IMR-90 (cell line): Measurements from ENCODE around the gene PCID2. TPM values are rescaled to one million over a fixed set of nuclear protein-coding genes. Genes with fewer than 3 reads are reported as not detected.

ENCODE experiments used
- ATAC-seq: fragments of 200-7000 bp; cut with Tn5 transposase; 2 replicates; pipeline ENCODE4 v1.9.1; 2020; ENCODE audit warnings: low read depth, mild to moderate bottlenecking, moderate library complexity
- BruUV-seq: library from RNA; stranded (reverse); fragments of 400-500 nt; replicated peaks from 2 replicates; lab custom pipeline; 2021; lab: Mats Ljungman, UMichigan
- CTCF ChIA-PET: fragments of 300-600 bp; formaldehyde crosslinking; extraction: SDS; loops from one replicate; lab custom pipeline; 2021; ENCODE audit warnings: antibody characterized with exemption; lab: Yijun Ruan, JAX
- POLR2A ChIA-PET: fragments of 300-600 bp; sonication (Branson Sonifier 250); formaldehyde crosslinking; loops from one replicate; lab custom pipeline; 2022; ENCODE audit warnings: antibody characterized with exemption; ENCODE audit not compliant: unreplicated experiment; lab: Charles Lee
- DNase-seq: peaks from one replicate; pipeline ENCODE4 v3.0.0; 2013
- H2AFZ ChIP-seq: replicated peaks from 2 replicates; pipeline ENCODE3; 2013; ENCODE audit warnings: low read length, mild to moderate bottlenecking; ENCODE audit not compliant: poor library complexity
- H2AK5ac ChIP-seq: 2 replicates; pipeline ENCODE4 v1.6.1; 2013; ENCODE audit warnings: low read depth, low read length, inconsistent platforms
- H2AK9ac ChIP-seq: replicated peaks from 2 replicates; pipeline ENCODE3; 2013; ENCODE audit warnings: mild to moderate bottlenecking, low read depth, low read length, moderate library complexity; ENCODE audit not compliant: poor library complexity
- H2BK120ac ChIP-seq: 2 replicates; pipeline ENCODE4 v1.6.1; 2013; ENCODE audit warnings: low read depth, low read length, inconsistent platforms
- H2BK15ac ChIP-seq: 3 replicates; pipeline ENCODE4 v1.6.1; 2013; ENCODE audit warnings: low read depth, low read length, inconsistent platforms
- H2BK20ac ChIP-seq: 2 replicates; pipeline ENCODE4 v1.6.1; 2013; ENCODE audit warnings: low read depth, mild to moderate bottlenecking, inconsistent platforms, low read length, moderate library complexity
- H2BK5ac ChIP-seq: 2 replicates; pipeline ENCODE4 v1.6.1; 2013; ENCODE audit warnings: mild to moderate bottlenecking, low read depth, low read length, inconsistent platforms; ENCODE audit not compliant: poor library complexity, severe bottlenecking
- H3K14ac ChIP-seq: replicated peaks from 2 replicates; pipeline ENCODE4 v1.6.1; 2013; ENCODE audit warnings: low read depth, low read length, inconsistent platforms
- H3K18ac ChIP-seq: 2 replicates; pipeline ENCODE4 v1.6.1; 2013; ENCODE audit warnings: low read depth, low read length, control low read depth
- H3K23ac ChIP-seq: 2 replicates; pipeline ENCODE4 v1.6.1; 2013; ENCODE audit warnings: low read depth, low read length, inconsistent platforms
- H3K27ac ChIP-seq: 2 replicates; pipeline ENCODE4 v1.5.1; 2013; ENCODE audit warnings: mild to moderate bottlenecking, control low read depth, low read length; ENCODE audit not compliant: insufficient read depth
- H3K27me3 ChIP-seq: 2 replicates; pipeline ENCODE4 v1.6.1; 2013; ENCODE audit warnings: low read length; ENCODE audit not compliant: control insufficient read depth, insufficient read depth
- H3K36me3 ChIP-seq: 2 replicates; pipeline ENCODE4 v1.6.1; 2013; ENCODE audit warnings: low read length, mixed read lengths; ENCODE audit not compliant: control insufficient read depth, insufficient read depth
- H3K4ac ChIP-seq: 2 replicates; pipeline ENCODE4 v1.6.1; 2013; ENCODE audit warnings: low read depth, low read length, inconsistent platforms
- H3K4me1 ChIP-seq: 2 replicates; pipeline ENCODE4 v1.6.1; 2013; ENCODE audit warnings: low read length, mixed read lengths; ENCODE audit not compliant: control insufficient read depth, insufficient read depth
- H3K4me2 ChIP-seq: 2 replicates; pipeline ENCODE4 v1.6.1; 2013; ENCODE audit warnings: low read depth, mild to moderate bottlenecking, control low read depth, low read length, moderate library complexity
- H3K4me3 ChIP-seq: 2 replicates; pipeline ENCODE4 v1.5.1; 2013; ENCODE audit warnings: low read depth, mild to moderate bottlenecking, control low read depth, low read length, moderate library complexity; ENCODE audit not compliant: insufficient read depth
- H3K56ac ChIP-seq: 2 replicates; pipeline ENCODE4 v1.6.1; 2013; ENCODE audit warnings: low read length, inconsistent platforms; ENCODE audit not compliant: insufficient read depth; ENCODE audit errors: extremely low read depth
- H3K79me1 ChIP-seq, 2 experiments: 2 replicates each; pipeline ENCODE4 v1.6.1; 2013; ENCODE audit warnings: low read length in 2 of 2, inconsistent platforms in 1 of 2, low read depth in 1 of 2
- H3K9ac ChIP-seq: 2 replicates; pipeline ENCODE4 v1.6.1; 2013; ENCODE audit warnings: low read depth, low read length, control low read depth
- H3K9me1 ChIP-seq: 2 replicates; pipeline ENCODE4 v1.6.1; 2013; ENCODE audit warnings: low read length, inconsistent platforms; ENCODE audit not compliant: insufficient read depth
- H3K9me3 ChIP-seq: 2 replicates; pipeline ENCODE4 v1.6.1; 2013; ENCODE audit warnings: low read length; ENCODE audit not compliant: control insufficient read depth, insufficient read depth
- H4K20me1 ChIP-seq: 2 replicates; pipeline ENCODE4 v1.6.1; 2013; ENCODE audit warnings: low read length, inconsistent platforms; ENCODE audit not compliant: insufficient read depth
- H4K5ac ChIP-seq: 2 replicates; pipeline ENCODE4 v1.6.1; 2013; ENCODE audit warnings: mild to moderate bottlenecking, low read depth, low read length, control low read depth
- H4K8ac ChIP-seq, 2 experiments: 2 replicates each; pipeline ENCODE4 v1.6.1; 2013; ENCODE audit warnings: low read depth in 2 of 2, low read length in 2 of 2, control low read depth in 1 of 2, inconsistent platforms in 1 of 2
- H4K91ac ChIP-seq: 2 replicates; pipeline ENCODE4 v1.6.1; 2013; ENCODE audit warnings: low read depth, low read length, inconsistent platforms; ENCODE audit not compliant: insufficient read depth
- CHD1 ChIP-seq: IDR thresholded peaks from 2 replicates; pipeline ENCODE4 v1.6.1; 2012; ENCODE audit warnings: low read depth, low read length, improper control_type of control experiment
- MXI1 ChIP-seq: IDR thresholded peaks from 2 replicates; pipeline ENCODE4 v1.6.1; 2012; ENCODE audit warnings: low read depth, mild to moderate bottlenecking, low read length, moderate library complexity, borderline replicate concordance
- NFE2L2 ChIP-seq: fragments of 150-350 bp; IDR thresholded peaks from 2 replicates; pipeline ENCODE4 v1.6.1; 2016; ENCODE audit warnings: low read depth, mild to moderate bottlenecking, low read length
- WGBS, 2 experiments: methylation state at CpG; one replicate each; pipeline versions ENCODE4 v1.1.5 to v1.1.7; 2013; ENCODE audit warnings: missing lambda C conversion rate in 2 of 2; ENCODE audit not compliant: insufficient read length in 1 of 2; ENCODE audit errors: extremely low coverage in 2 of 2; 5-methylcytosine and 5-hydroxymethylcytosine counted together
- dilution Hi-C: fragments of 300-500 bp; cut with HindIII; formaldehyde crosslinking; loops from one replicate; pipeline ENCODE4 v1.14.3; 2018; ENCODE audit warnings: low sequenced_read_pairs; ENCODE audit not compliant: unreplicated experiment
- in situ Hi-C: fragments of 300-500 bp; cut with MboI; formaldehyde crosslinking; loops from 3 replicates; pipeline ENCODE4 v1.14.3; 2019; ENCODE audit warnings: low sequenced_read_pairs, inconsistent platforms, mixed read lengths
- intact Hi-C: fragments of 100-400 bp; cut with micrococcal nuclease; formaldehyde crosslinking; loops from 2 replicates; pipeline ENCODE4 v1.10.0; 2022
- polyA plus RNA-seq, 3 experiments: library from polyadenylated mRNA; depleted of rRNA; stranded (reverse); fragments of >200 nt; gene quantifications; 2 replicates each; pipeline ENCODE4 v1.2.3, GENCODE V29; 2012; ENCODE audit warnings: low replicate concordance in 1 of 3
- total RNA-seq: library from RNA; depleted of rRNA; stranded (reverse); fragments of >200 nt; gene quantifications from 2 replicates; pipeline ENCODE4 v1.2.3, GENCODE V29; 2012

Gene PCID2
- total and polyA plus RNA-seq, 2 of the 4 experiments (the other 2 are of a cell fraction) = 83.5 to 90.9 TPM

- Histone ChIP-seq H4K5ac (peak overlapping the region; percentile 92), H2BK20ac (peak overlapping the region; percentile 55; the same call in 1 of the 2 replicates), H3K27ac (peak overlapping the region; percentile 68), H2AK5ac (peak overlapping the region; percentile 93), H3K56ac (peak overlapping the region; percentile 36), H2AFZ (peak overlapping the region; percentile 93), H3K4me2 (peak overlapping the region; percentile 70), H4K20me1 (no peaks in the 10 kb centered on the region), H3K23ac (peak overlapping the region; percentile 66), H3K4me3 (peak overlapping the region; percentile 38; the same call in 1 of the 2 replicates), H3K27me3 (no peaks in the 10 kb centered on the region), H3K9me1 (peaks cover 5% of the 10 kb centered on the region; the same call in 1 of the 2 replicates), H3K4ac (peak overlapping the region; percentile 77), H2BK120ac (peak overlapping the region; percentile 56), H3K14ac (peak overlapping the region; percentile 91), H3K9me3 (no peaks in the 10 kb centered on the region), H3K4me1 (peaks cover 11% of the 10 kb centered on the region), H4K91ac (peak overlapping the region; percentile 82), H3K36me3 (no peaks in the 10 kb centered on the region), H2BK15ac (peak overlapping the region; percentile 86; the same call in 1 of the 3 replicates), H4K8ac (peak overlapping the region; percentile 94 to 98), H3K79me1 (no peaks in the 10 kb centered on the region), H3K9ac (peak overlapping the region; percentile 59), H3K18ac (peak overlapping the region; percentile 78), H2AK9ac (peak overlapping the region; percentile 96), H2BK5ac (peak overlapping the region; percentile 53)
- ChIA-PET CTCF (no interaction called here), POLR2A (interaction anchor here (0.6 kb wide), 1 partner anchor 253 kb away, joined by 3 read pairs; no protein-coding TSS in a partner anchor)
- intact Hi-C loops (loop anchor here (2.0 kb wide), 1 partner anchor 58 kb away; no protein-coding TSS in a partner anchor), in situ Hi-C loops (no loop called here), dilution Hi-C loops (no loop called here)
- 39% methylated on average over 27 of the region's 60 CpGs; no CpG with 5 or more reads in 1 of the 2 experiments for WGBS, 2 experiments
- DNase-seq (no peak), ATAC-seq (peak; percentile 22)
- BruUV-seq = no TSS peak
- TF ChIP-seq CHD1 (no peak), MXI1 (no peak), NFE2L2 (no peak)
Observed at GRCh38 chr13:113152984-113153809, 55.3 kb downstream of the PCID2 start.
